ENCODE measurements around the gene ERC2.
"Not testable (repeated sequence)": the region's sequence is repeated elsewhere in the genome, so short reads cannot be mapped to it uniquely, and the experiment has no call there.

ERC2 gene

GRCh38 chr3:56019490-56020146, 448.6 kb downstream of the ERC2 start:
- Histone ChIP-seq H3K4me2 (ENCODE audit: low read length) (no peak overlapping the region), H3K36me3 (ENCODE audit: insufficient read depth, low read length) (no peaks in the 10 kb centered on the region), H3K9me3 (replicated peaks; ENCODE audit: low read length) (no peaks in the 10 kb centered on the region), H3K4me1 (ENCODE audit: control insufficient read depth, insufficient read depth, low read length) (no peaks in the 10 kb centered on the region), H3K27me3 (ENCODE audit: control insufficient read depth, insufficient read depth, low read length) (no peaks in the 10 kb centered on the region), H3K4me3 (ENCODE audit: low read length) (no peak overlapping the region), H3K9ac (ENCODE audit: low read depth, low read length) (no peak overlapping the region)

GRCh38 chr3:56015374-56015773, 452.9 kb downstream of the ERC2 start:
- not testable (repeated sequence) for H3K27me3 ChIP-seq (ENCODE audit: control insufficient read depth, insufficient read depth, low read length); H3K4me3 ChIP-seq (ENCODE audit: low read length)

GRCh38 chr3:56012721-56013120, 455.5 kb downstream of the ERC2 start:
- H3K27me3 ChIP-seq (ENCODE audit: control insufficient read depth, insufficient read depth, low read length): peaks cover 3% of the 10 kb centered on the region
- no peak overlapping the region for H3K4me3 ChIP-seq (ENCODE audit: low read length)
- H3K36me3 ChIP-seq (ENCODE audit: insufficient read depth, low read length): no peaks in the 10 kb centered on the region
- H3K4me1 ChIP-seq (ENCODE audit: control insufficient read depth, insufficient read depth, low read length): no peaks in the 10 kb centered on the region
- H3K9me3 ChIP-seq (replicated peaks; ENCODE audit: low read length): no peaks in the 10 kb centered on the region
- H3K9ac ChIP-seq (ENCODE audit: low read depth, low read length): no peak overlapping the region
- no peak overlapping the region for H3K4me2 ChIP-seq (ENCODE audit: low read length)

More at GRCh38 chr3:56015374-56015773, 452.9 kb downstream of the ERC2 start:
- not testable (repeated sequence) for H3K4me1 ChIP-seq (ENCODE audit: control insufficient read depth, insufficient read depth, low read length); H3K9me3 ChIP-seq (replicated peaks; ENCODE audit: low read length); H3K4me2 ChIP-seq (ENCODE audit: low read length); H3K36me3 ChIP-seq (ENCODE audit: insufficient read depth, low read length); H3K9ac ChIP-seq (ENCODE audit: low read depth, low read length)

- Histone ChIP-seq H3K4me3 (ENCODE audit: low read length) (no peak overlapping the region), H3K4me2 (ENCODE audit: low read length) (no peak overlapping the region), H3K36me3 (ENCODE audit: insufficient read depth, low read length) (no peaks in the 10 kb centered on the region)
These were observed 463.0 kb downstream of the ERC2 start for GRCh38 chr3:56005196-56005805.

GRCh38 chr3:56003129-56003528, 465.1 kb downstream of the ERC2 start:
- H3K9ac ChIP-seq (ENCODE audit: low read depth, low read length): no peak overlapping the region
- H3K4me1 ChIP-seq (ENCODE audit: control insufficient read depth, insufficient read depth, low read length): no peaks in the 10 kb centered on the region
- no peaks in the 10 kb centered on the region for H3K27me3 ChIP-seq (ENCODE audit: control insufficient read depth, insufficient read depth, low read length)
- H3K36me3 ChIP-seq (ENCODE audit: insufficient read depth, low read length): no peaks in the 10 kb centered on the region
- H3K4me3 ChIP-seq (ENCODE audit: low read length): no peak overlapping the region
- no peaks in the 10 kb centered on the region for H3K9me3 ChIP-seq (replicated peaks; ENCODE audit: low read length)
- H3K4me2 ChIP-seq (ENCODE audit: low read length): no peak overlapping the region

More at GRCh38 chr3:56005196-56005805, 463.0 kb downstream of the ERC2 start:
- Histone ChIP-seq H3K9me3 (replicated peaks; ENCODE audit: low read length) (no peaks in the 10 kb centered on the region), H3K4me1 (ENCODE audit: control insufficient read depth, insufficient read depth, low read length) (no peaks in the 10 kb centered on the region), H3K27me3 (ENCODE audit: control insufficient read depth, insufficient read depth, low read length) (peaks cover 3% of the 10 kb centered on the region), H3K9ac (ENCODE audit: low read depth, low read length) (no peak overlapping the region)

GRCh38 chr3:56001991-56002390, 466.3 kb downstream of the ERC2 start:
- H3K27me3 ChIP-seq (ENCODE audit: control insufficient read depth, insufficient read depth, low read length): no peaks in the 10 kb centered on the region

GRCh38 chr3:56001537-56001936, 466.7 kb downstream of the ERC2 start:
- Histone ChIP-seq H3K9me3 (replicated peaks; ENCODE audit: low read length) (no peaks in the 10 kb centered on the region), H3K27me3 (ENCODE audit: control insufficient read depth, insufficient read depth, low read length) (no peaks in the 10 kb centered on the region), H3K4me2 (ENCODE audit: low read length) (no peak overlapping the region), H3K9ac (ENCODE audit: low read depth, low read length) (no peak overlapping the region), H3K4me3 (ENCODE audit: low read length) (no peak overlapping the region), H3K36me3 (ENCODE audit: insufficient read depth, low read length) (no peaks in the 10 kb centered on the region), H3K4me1 (ENCODE audit: control insufficient read depth, insufficient read depth, low read length) (no peaks in the 10 kb centered on the region)

More at GRCh38 chr3:56001991-56002390, 466.3 kb downstream of the ERC2 start:
- no peak overlapping the region for H3K4me2 ChIP-seq (ENCODE audit: low read length)
- H3K4me3 ChIP-seq (ENCODE audit: low read length): no peak overlapping the region
- no peaks in the 10 kb centered on the region for H3K4me1 ChIP-seq (ENCODE audit: control insufficient read depth, insufficient read depth, low read length)
- H3K9ac ChIP-seq (ENCODE audit: low read depth, low read length): no peak overlapping the region
- no peaks in the 10 kb centered on the region for H3K9me3 ChIP-seq (replicated peaks; ENCODE audit: low read length)
- no peaks in the 10 kb centered on the region for H3K36me3 ChIP-seq (ENCODE audit: insufficient read depth, low read length)

- Histone ChIP-seq H3K27me3 (ENCODE audit: control insufficient read depth, insufficient read depth, low read length) (no peaks in the 10 kb centered on the region), H3K4me2 (ENCODE audit: low read length) (no peak overlapping the region), H3K4me3 (ENCODE audit: low read length) (no peak overlapping the region), H3K9me3 (replicated peaks; ENCODE audit: low read length) (no peaks in the 10 kb centered on the region), H3K4me1 (ENCODE audit: control insufficient read depth, insufficient read depth, low read length) (no peaks in the 10 kb centered on the region), H3K36me3 (ENCODE audit: insufficient read depth, low read length) (no peaks in the 10 kb centered on the region), H3K9ac (ENCODE audit: low read depth, low read length) (no peak overlapping the region)
These were observed 478.9 kb downstream of the ERC2 start for GRCh38 chr3:55989366-55989765.

- H3K4me1 ChIP-seq (ENCODE audit: control insufficient read depth, insufficient read depth, low read length): no peaks in the 10 kb centered on the region
- H3K4me3 ChIP-seq (ENCODE audit: low read length): no peak overlapping the region
- H3K27me3 ChIP-seq (ENCODE audit: control insufficient read depth, insufficient read depth, low read length): no peaks in the 10 kb centered on the region
These were observed 479.4 kb downstream of the ERC2 start for GRCh38 chr3:55988905-55989304.

GRCh38 chr3:55984626-55985025, 483.6 kb downstream of the ERC2 start:
- no peaks in the 10 kb centered on the region for H3K4me1 ChIP-seq (ENCODE audit: control insufficient read depth, insufficient read depth, low read length)
- no peaks in the 10 kb centered on the region for H3K27me3 ChIP-seq (ENCODE audit: control insufficient read depth, insufficient read depth, low read length)
- H3K4me3 ChIP-seq (ENCODE audit: low read length): no peak overlapping the region
- H3K9me3 ChIP-seq (replicated peaks; ENCODE audit: low read length): no peaks in the 10 kb centered on the region
- H3K36me3 ChIP-seq (ENCODE audit: insufficient read depth, low read length): no peaks in the 10 kb centered on the region
- H3K4me2 ChIP-seq (ENCODE audit: low read length): no peak overlapping the region
- H3K9ac ChIP-seq (ENCODE audit: low read depth, low read length): no peak overlapping the region

More at GRCh38 chr3:55988905-55989304, 479.4 kb downstream of the ERC2 start:
- Histone ChIP-seq H3K9me3 (replicated peaks; ENCODE audit: low read length) (no peaks in the 10 kb centered on the region), H3K36me3 (ENCODE audit: insufficient read depth, low read length) (no peaks in the 10 kb centered on the region), H3K9ac (ENCODE audit: low read depth, low read length) (no peak overlapping the region), H3K4me2 (ENCODE audit: low read length) (no peak overlapping the region)

- no peak overlapping the region for H3K4me2 ChIP-seq (ENCODE audit: low read length)
- H3K4me3 ChIP-seq (ENCODE audit: low read length): no peak overlapping the region
- no peaks in the 10 kb centered on the region for H3K4me1 ChIP-seq (ENCODE audit: control insufficient read depth, insufficient read depth, low read length)
- no peak overlapping the region for H3K9ac ChIP-seq (ENCODE audit: low read depth, low read length)
- no peaks in the 10 kb centered on the region for H3K36me3 ChIP-seq (ENCODE audit: insufficient read depth, low read length)
- H3K27me3 ChIP-seq (ENCODE audit: control insufficient read depth, insufficient read depth, low read length): no peaks in the 10 kb centered on the region
- H3K9me3 ChIP-seq (replicated peaks; ENCODE audit: low read length): no peaks in the 10 kb centered on the region
These were observed 489.3 kb downstream of the ERC2 start for GRCh38 chr3:55978953-55979352.
